ENCODE measurements around the gene RPL34. TPM values are rescaled to one million over a fixed set of nuclear protein-coding genes. Genes with fewer than 3 reads are reported as not detected.
A peak's percentile ranks its signal among the peaks of the same experiment; 100 is the strongest.

The RPL34 gene
- total RNA-seq, 6 experiments from 2014 or later = 357 to 441 (median 411) TPM

DNA sequence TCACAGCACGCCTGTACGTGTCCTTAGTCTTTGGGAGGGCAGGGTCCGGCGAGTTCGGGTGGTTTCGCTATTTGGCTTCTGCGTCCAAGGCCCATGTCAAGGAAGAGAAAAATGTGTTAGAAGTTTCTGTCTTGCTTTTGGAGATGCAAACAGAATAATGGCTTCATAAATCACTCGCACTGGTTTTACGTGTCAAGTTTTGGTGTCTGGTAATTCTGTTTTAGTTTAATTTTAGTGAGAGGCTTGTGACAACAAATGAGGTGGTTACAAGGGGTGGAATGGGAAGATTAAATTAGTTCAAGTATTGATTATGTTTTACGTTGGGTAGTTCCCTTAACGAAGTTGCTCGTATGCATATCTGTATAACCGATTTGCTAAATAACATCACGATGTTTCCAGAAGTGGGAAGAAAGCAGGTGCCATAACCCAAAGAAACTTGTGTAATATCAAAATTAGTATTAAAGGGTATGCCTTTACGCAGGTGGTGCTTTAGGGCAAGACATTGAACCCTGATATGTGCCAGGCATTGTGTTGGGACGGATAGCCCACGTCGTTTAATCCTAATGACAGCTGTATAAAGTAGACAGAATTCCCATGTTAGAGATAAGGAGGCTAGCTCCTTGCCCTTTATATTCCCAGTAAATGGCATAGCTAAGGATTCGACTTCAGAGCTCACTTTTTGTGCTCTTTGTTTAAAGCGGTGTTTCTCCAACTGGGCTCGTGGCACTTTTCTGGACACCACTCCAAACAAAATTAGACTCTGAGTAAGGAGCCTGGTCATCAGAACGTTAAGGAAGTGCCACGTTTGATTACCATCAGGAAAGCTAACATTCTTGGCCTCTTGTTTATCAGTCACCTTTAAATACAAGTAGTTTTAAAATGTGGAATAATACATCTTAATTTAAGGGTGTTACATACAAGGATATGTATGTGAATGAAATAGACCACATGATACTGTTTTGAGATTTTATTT is 843 bp downstream of the RPL34 start:
- WGBS (ENCODE audit: insufficient coverage, low coverage, low lambda C conversion rate, missing lambda C conversion rate) = 6% methylated on average over 19 of the region's 23 CpGs
- Histone ChIP-seq H3K4me1 (peaks cover 0 to 14% (median 2%) of the 10 kb centered on the region in 4 donors), H3K4me3 (peak overlapping the region; percentile 76 to 85 (median 80)), H3K9me3 (no peaks in the 10 kb centered on the region), H3K27me3 (no peaks in the 10 kb centered on the region), H3K27ac (peak overlapping the region; percentile 68 to 71 (median 68)), H3K36me3 (peaks cover 5 to 44% (median 29%) of the 10 kb centered on the region in 4 donors)
- TF ChIP-seq, protein P1, sequence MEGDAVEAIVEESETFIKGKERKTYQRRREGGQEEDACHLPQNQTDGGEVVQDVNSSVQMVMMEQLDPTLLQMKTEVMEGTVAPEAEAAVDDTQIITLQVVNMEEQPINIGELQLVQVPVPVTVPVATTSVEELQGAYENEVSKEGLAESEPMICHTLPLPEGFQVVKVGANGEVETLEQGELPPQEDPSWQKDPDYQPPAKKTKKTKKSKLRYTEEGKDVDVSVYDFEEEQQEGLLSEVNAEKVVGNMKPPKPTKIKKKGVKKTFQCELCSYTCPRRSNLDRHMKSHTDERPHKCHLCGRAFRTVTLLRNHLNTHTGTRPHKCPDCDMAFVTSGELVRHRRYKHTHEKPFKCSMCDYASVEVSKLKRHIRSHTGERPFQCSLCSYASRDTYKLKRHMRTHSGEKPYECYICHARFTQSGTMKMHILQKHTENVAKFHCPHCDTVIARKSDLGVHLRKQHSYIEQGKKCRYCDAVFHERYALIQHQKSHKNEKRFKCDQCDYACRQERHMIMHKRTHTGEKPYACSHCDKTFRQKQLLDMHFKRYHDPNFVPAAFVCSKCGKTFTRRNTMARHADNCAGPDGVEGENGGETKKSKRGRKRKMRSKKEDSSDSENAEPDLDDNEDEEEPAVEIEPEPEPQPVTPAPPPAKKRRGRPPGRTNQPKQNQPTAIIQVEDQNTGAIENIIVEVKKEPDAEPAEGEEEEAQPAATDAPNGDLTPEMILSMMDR (IDR thresholded peaks at IDR 0.05) = no peak
- no peak for TF ChIP-seq POLR2A (IDR thresholded peaks at IDR 0.05)
- intact Hi-C loops (cut with DNase I) = no loop called here
- no peak for ATAC-seq
- DNase-seq = no peak

GRCh38 chr4:108622022-108622421 is 1.6 kb downstream of the RPL34 start:
- TF ChIP-seq POLR2A (IDR thresholded peaks at IDR 0.05) = no peak
- TF ChIP-seq, protein P1 (IDR thresholded peaks at IDR 0.05) = no peak
- WGBS (ENCODE audit: insufficient coverage, low coverage, low lambda C conversion rate, missing lambda C conversion rate) = 61% methylated on average over 3 of the region's 4 CpGs
- DNase-seq (no peak), ATAC-seq (no peak)
- intact Hi-C loops (cut with DNase I) = no loop called here
- H3K9me3 ChIP-seq = no peaks in the 10 kb centered on the region
- no peaks in the 10 kb centered on the region for H3K27me3 ChIP-seq
- H3K4me1 ChIP-seq = peaks cover 0 to 14% (median 2%) of the 10 kb centered on the region in 4 donors
- H3K4me3 ChIP-seq = peak overlapping the region in 1 of 3 donors; percentile 76
- peaks cover 5 to 52% (median 33%) of the 10 kb centered on the region in 4 donors for H3K36me3 ChIP-seq
- no peak overlapping the region for H3K27ac ChIP-seq

DNA sequence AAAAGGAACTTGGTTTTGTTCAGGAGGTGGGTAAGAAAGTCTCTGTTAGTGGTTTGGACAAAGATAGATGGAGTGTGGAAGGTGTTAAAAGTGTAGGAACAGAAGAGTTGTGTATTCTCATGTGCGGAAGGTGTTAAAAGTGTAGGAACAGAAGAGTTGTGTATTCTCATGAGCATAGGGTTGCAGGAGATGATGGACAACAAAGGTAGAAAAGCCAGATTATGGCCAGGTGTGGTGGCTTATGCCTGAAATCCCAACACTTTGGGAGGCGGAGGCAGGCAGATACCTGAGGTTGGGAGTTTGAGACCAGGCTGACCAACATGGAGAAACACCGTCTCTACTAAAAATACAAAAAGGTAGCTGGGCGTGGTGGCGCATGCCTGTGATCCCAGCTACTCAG is 2.5 kb downstream of the RPL34 start:
- intact Hi-C loops (cut with DNase I) = no loop called here
- TF ChIP-seq, protein P1 (IDR thresholded peaks at IDR 0.05) = no peak
- TF ChIP-seq POLR2A (IDR thresholded peaks at IDR 0.05) = no peak
- H3K36me3 ChIP-seq = peaks cover 5 to 60% (median 38%) of the 10 kb centered on the region in 4 donors
- no peak for ATAC-seq
- H3K4me1 ChIP-seq = peaks cover 0 to 14% (median 2%) of the 10 kb centered on the region in 4 donors
- no peak for DNase-seq
- H3K4me3 ChIP-seq = no peak overlapping the region
- no peak overlapping the region for H3K27ac ChIP-seq
- no peaks in the 10 kb centered on the region for H3K9me3 ChIP-seq
- H3K27me3 ChIP-seq = no peaks in the 10 kb centered on the region
- whole genome bisulfite sequencing (ENCODE audit: insufficient coverage, low coverage, low lambda C conversion rate, missing lambda C conversion rate) = 90% methylated on average over 5 of the region's 5 CpGs

- no peaks in the 10 kb centered on the region for H3K9me3 ChIP-seq
- no peak for DNase-seq
- H3K27me3 ChIP-seq = no peaks in the 10 kb centered on the region
- intact Hi-C loops (cut with DNase I) = no loop called here
- H3K27ac ChIP-seq = no peak overlapping the region
- WGBS (ENCODE audit: insufficient coverage, low coverage, low lambda C conversion rate, missing lambda C conversion rate) = 92% methylated on average over 2 of the region's 2 CpGs
- peaks cover 5 to 76% (median 43%) of the 10 kb centered on the region in 4 donors for H3K36me3 ChIP-seq
- H3K4me1 ChIP-seq = peaks cover 0 to 12% (median 2%) of the 10 kb centered on the region in 4 donors
- no peak overlapping the region for H3K4me3 ChIP-seq
- no peak for ATAC-seq
- no peak for TF ChIP-seq POLR2A (IDR thresholded peaks at IDR 0.05)
- TF ChIP-seq, protein P1 (IDR thresholded peaks at IDR 0.05) = no peak
Observed at GRCh38 chr4:108624263-108625056, 4.1 kb downstream of the RPL34 start.
